Large intestine (tissue), 3 donors: Measurements from ENCODE around the gene LCOR. TPM values are rescaled to one million over a fixed set of nuclear protein-coding genes. Genes with fewer than 3 reads are reported as not detected.

Experiments used
- DNase-seq, 2 donors: peaks; one replicate each; pipeline versions ENCODE4 v3.0.0 to v3.0.0-alpha.2; 2013
- H3K27ac ChIP-seq: one replicate; pipeline ENCODE4 v1.5.1; 2013; ENCODE audit warnings: low read length
- H3K27me3 ChIP-seq: 2 replicates; pipeline ENCODE4 v1.6.1; 2013; ENCODE audit warnings: low read length; ENCODE audit not compliant: control insufficient read depth, insufficient read depth
- H3K36me3 ChIP-seq: 2 replicates; pipeline ENCODE4 v1.6.1; 2013; ENCODE audit warnings: low read length; ENCODE audit not compliant: control insufficient read depth, insufficient read depth
- H3K4me1 ChIP-seq: one replicate; pipeline ENCODE4 v1.6.1; 2013; ENCODE audit warnings: low read length; ENCODE audit not compliant: control insufficient read depth, insufficient read depth
- H3K4me3 ChIP-seq: one replicate; pipeline ENCODE4 v1.5.1; 2013; ENCODE audit warnings: low read length
- H3K9me3 ChIP-seq: one replicate; pipeline ENCODE4 v1.6.1; 2013; ENCODE audit warnings: mild to moderate bottlenecking, low read depth, low read length, moderate library complexity; ENCODE audit not compliant: control insufficient read depth
- WGBS: methylation state at CpG from one replicate; pipeline ENCODE4 v1.1.5; 2013; ENCODE audit warnings: low lambda C conversion rate; ENCODE audit not compliant: insufficient coverage; 5-methylcytosine and 5-hydroxymethylcytosine counted together
- polyA plus RNA-seq: library from polyadenylated mRNA; unstranded; fragments of 120-200 nt; gene quantifications from one replicate; pipeline ENCODE4 v1.2.1, GENCODE V29; 2013

LCOR gene
- polyA plus RNA-seq, 1 donor: 46.1 TPM

DNA sequence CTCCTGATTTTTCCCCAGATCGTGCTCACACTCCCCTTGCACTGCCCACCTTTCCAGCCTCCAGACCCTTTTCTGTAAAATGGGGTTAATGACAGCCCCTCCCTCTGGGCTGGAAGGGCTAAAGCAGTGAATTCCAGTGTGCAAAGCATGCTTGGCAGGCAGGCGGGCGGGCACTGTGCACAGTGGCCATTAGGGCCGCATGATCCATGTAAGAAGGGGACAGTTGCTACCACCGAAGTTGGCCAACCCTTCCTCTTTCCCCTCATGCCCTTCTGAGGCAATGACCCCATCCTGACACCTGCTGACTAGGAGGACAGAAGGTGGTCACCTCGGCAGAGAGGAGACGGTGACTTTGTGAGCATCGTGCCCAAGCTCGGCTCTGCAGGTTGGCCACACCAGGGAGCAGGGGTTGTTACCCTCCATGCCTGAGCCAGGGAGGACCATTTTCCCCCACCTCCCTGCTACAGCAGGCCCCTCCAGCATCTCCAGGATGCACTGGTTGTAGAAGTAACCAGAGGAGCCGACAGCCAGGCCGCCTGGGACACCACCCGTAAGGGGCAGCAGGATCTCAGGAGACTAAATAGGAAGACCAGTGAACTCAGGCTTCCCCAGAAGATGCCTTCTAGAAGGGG, 187.2 kb downstream of the LCOR start:
- H3K4me3 ChIP-seq: no peak overlapping the region
- no CpG with 5 or more reads among the region's 12 CpGs for WGBS
- DNase-seq: no peak
- H3K36me3 ChIP-seq: no peaks in the 10 kb centered on the region
- H3K27me3 ChIP-seq: no peaks in the 10 kb centered on the region
- no peaks in the 10 kb centered on the region for H3K9me3 ChIP-seq
- no peak overlapping the region for H3K27ac ChIP-seq
- peaks cover 15% of the 10 kb centered on the region for H3K4me1 ChIP-seq

DNA sequence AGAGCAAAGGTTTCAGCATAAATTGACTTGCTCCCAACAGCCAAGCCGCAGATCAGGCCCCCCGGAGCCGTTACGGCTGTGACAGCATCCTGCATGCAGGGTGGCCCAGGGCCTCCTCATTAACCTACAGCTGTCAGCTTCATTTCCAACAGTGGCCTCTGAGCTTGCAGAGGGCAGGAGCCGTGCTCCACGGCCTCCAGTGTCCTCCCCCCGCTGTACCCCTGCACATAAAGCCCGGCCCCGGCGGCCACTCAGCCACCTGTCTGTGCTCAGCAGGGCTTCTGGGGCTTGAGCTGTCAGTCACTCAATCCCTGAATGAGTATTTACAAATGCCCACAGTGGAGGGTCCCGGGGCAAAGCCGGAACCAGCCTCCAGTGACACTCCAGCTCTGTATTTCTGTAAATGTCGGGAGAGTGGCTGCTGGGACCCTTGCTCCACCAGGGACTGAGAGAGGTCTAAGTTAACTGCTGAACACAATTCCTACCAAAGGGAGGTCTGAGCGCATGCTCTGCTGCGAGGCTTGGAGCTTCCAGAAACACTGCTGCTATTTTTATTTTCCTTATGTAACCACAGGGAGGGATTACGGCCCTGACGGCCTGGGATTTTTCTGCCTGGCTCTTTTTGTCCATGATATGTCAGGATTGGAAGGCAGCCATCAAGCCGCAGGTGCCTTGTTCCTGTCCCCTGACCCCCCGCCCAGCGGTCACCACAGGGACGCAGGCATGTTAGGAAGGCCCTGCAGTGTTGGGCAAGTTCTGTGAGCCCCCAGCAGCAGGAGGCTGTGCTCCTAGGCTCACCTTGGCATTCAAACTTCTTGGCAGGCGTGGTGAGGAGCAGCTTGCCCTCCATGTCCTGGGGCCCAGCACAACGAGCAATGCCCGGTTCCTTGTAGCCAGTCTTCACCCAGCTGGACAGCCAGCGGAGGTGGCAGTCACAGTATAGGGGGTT, 188.6 kb downstream of the LCOR start:
- DNase-seq: peak in 1 of 2 donors; percentile 49
- Histone ChIP-seq H3K27me3 (no peaks in the 10 kb centered on the region), H3K4me3 (no peak overlapping the region), H3K36me3 (no peaks in the 10 kb centered on the region), H3K27ac (no peak overlapping the region), H3K4me1 (peaks cover 16% of the 10 kb centered on the region), H3K9me3 (no peaks in the 10 kb centered on the region)
- WGBS: no CpG with 5 or more reads among the region's 25 CpGs

DNA sequence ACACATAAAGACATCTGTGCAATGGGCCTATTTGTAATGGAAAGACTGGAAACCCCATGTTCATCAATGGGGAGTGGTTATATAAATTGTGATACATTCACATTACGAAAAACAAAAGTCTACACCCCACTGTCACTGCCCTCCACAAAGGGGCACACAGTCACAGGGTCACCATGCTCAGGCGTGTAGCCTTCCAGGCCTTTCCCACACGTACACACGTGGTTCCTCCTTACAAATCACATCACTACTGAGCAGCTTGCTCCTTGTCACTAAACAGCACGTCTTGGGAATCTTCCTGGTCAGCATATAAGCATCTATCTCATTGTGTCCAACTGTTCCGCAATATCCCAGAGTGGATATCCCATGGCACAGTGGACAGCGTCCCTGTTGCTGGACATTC, 190.5 kb downstream of the LCOR start:
- Histone ChIP-seq H3K9me3 (no peaks in the 10 kb centered on the region), H3K36me3 (no peaks in the 10 kb centered on the region), H3K4me1 (peaks cover 13% of the 10 kb centered on the region), H3K27ac (no peak overlapping the region), H3K4me3 (no peak overlapping the region), H3K27me3 (no peaks in the 10 kb centered on the region)
- DNase-seq: no peak
- WGBS: no CpG with 5 or more reads among the region's 7 CpGs

DNA sequence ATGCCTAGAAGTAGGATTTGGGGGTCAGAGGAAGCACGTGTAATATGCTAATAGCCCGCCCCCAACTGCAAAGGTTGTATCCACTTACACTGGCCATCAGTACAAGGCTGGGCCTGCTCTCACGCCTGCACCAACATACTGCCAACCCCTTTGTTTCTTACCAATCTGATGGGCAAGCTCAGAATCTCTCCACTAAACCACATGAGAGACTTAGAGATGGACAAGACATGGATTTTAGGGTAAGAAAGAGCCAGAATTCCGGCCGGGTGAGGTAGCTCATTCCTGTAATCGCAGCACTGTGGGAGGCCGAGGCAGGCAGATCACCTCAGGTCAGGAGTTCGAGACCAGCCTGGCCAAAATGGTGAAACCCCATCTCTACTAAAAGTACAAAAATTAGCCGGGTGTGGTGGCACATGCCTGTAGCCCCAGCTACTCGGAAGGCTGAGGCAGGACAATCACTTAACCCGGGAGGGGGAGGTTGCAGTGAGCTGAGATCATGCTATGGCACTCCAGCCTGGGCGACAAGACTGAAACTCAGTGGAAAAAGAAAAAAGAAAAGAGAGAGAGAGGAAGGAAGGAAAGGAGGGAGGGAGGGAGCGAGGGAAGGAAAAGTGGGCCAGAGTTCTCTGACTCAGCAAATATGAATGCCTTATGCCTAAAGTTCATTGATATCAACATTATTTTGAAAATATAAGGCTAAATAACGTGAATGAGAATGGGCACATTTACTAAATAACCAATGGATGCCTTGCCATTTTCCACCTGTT, 191.5 kb downstream of the LCOR start:
- H3K36me3 ChIP-seq: no peaks in the 10 kb centered on the region
- no peaks in the 10 kb centered on the region for H3K27me3 ChIP-seq
- H3K27ac ChIP-seq: no peak overlapping the region
- H3K4me3 ChIP-seq: no peak overlapping the region
- no peaks in the 10 kb centered on the region for H3K9me3 ChIP-seq
- peaks cover 13% of the 10 kb centered on the region for H3K4me1 ChIP-seq
- 70% methylated on average over 2 of the region's 14 CpGs for WGBS
- no peak for DNase-seq

DNA sequence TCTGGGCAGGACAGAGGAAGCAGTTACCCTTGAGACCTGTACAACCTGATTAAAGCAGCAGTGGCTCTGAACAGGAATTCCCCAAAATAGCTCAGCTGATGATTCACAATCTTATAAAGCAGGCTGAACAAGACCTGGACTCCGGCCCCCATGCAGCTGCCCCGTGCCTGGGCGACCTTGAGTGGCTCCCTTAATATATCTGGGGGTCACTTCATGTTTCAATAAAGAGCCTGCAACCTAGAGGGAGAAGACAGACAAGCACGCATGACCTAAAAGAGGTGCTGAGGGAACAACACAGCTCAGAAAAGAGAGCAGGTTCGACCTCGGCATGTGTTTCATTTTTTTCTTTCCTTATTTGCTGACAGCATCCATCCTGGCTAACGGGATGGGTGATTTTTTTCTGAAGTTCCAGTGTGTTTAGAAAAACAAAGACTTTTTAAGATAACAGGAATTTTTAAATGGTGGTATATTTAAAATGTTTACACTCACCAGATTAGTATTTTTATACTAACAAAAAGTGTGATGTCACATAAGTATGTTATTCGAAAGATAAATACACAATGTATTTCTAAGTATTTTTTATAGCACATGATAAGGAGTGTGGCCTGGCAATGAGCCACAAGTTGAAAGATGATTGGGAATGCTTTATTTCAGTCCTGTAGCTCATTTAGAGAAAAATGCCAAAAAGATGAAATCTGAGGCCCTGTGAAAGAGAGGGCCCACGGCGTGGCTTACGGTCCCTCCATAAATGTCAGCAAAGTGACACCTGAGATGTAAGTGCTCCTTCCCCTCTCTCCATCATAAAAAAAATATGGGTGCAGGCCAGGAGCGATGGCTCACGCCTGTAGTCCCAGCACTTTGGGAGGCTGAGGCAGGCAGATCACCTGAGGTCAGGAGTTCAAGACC, 192.3 kb downstream of the LCOR start:
- H3K27ac ChIP-seq: no peak overlapping the region
- 25% methylated on average over 2 of the region's 13 CpGs for WGBS

DNA sequence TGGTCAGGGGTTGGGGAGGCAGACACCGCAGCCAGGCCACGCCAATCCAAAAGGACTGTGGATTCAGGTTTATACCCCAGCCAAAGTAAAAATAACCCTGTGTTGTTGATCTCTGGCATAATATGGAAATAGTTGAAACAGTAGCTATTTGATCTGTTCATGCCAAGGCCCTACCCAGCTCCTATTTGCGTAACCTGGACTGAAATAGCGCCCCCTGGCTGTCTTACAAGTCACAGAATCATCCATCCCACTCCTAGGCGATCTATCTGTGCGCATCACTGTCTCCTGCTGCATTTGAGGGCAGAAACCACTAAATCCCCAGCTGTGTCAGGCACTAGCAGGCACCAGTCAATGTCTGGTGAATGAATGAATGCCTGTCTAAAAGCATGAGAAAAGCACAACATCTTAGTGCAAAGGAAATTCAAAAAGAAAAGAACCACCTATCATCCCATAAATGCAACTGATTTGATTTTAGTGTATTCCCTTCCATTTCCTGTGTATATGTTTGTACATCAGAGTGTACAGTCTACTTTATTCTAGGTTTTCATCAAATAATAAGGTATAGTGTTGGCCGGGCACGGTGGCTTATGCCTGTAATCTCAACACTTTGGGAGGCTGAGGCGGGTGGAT, 193.6 kb downstream of the LCOR start:
- peak; percentile 36 to 42 for DNase-seq
- H3K36me3 ChIP-seq: no peaks in the 10 kb centered on the region
- H3K4me1 ChIP-seq: peaks cover 8% of the 10 kb centered on the region
- no CpG with 5 or more reads among the region's 9 CpGs for WGBS
- H3K4me3 ChIP-seq: no peak overlapping the region
- H3K27me3 ChIP-seq: no peaks in the 10 kb centered on the region
- no peaks in the 10 kb centered on the region for H3K9me3 ChIP-seq
- no peak overlapping the region for H3K27ac ChIP-seq

More for the DNA sequence above, 192.3 kb downstream of the LCOR start:
- Histone ChIP-seq H3K9me3 (no peaks in the 10 kb centered on the region), H3K27me3 (no peaks in the 10 kb centered on the region), H3K4me1 (peaks cover 13% of the 10 kb centered on the region), H3K36me3 (no peaks in the 10 kb centered on the region), H3K4me3 (no peak overlapping the region)
- peak in 1 of 2 donors; percentile 68 for DNase-seq

DNA sequence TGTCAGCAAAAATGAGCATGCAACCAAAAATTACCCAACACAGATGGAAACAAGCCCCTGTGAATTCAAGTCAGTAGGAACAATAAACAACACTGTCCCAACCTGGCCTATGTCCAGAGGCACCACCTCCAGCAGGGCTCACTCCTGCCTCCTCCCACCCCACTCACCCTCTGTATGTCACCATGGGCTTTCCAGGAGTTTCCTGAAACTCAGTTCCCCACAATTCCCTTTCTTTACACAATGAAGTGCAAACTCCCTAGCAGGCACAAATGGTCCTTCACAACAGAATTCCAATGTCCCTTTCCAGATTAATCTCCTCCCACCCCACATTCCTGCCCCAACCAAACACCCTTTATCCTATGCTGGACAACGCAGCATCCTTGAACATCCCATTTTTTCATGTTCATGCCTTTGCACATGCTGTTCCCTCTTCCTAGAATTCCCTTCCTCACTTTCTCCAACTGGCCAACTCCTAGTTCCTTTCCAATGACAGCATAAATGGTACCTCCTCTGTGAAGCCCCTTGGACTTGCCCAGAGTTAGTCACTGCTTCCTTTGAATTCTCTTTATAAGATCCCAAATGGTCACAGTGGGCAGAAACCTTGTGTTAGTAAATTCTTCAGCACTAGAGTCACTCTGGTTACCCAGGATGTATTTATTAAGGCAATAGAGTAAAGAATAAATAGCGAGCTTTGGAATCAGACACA, 196.2 kb downstream of the LCOR start:
- H3K36me3 ChIP-seq: no peaks in the 10 kb centered on the region
- no peaks in the 10 kb centered on the region for H3K9me3 ChIP-seq
- H3K27ac ChIP-seq: no peak overlapping the region
- H3K27me3 ChIP-seq: no peaks in the 10 kb centered on the region
- no peak overlapping the region for H3K4me3 ChIP-seq
- 100% methylated on average over 1 of the region's 2 CpGs for WGBS
- DNase-seq: no peak
- H3K4me1 ChIP-seq: peaks cover 7% of the 10 kb centered on the region

DNA sequence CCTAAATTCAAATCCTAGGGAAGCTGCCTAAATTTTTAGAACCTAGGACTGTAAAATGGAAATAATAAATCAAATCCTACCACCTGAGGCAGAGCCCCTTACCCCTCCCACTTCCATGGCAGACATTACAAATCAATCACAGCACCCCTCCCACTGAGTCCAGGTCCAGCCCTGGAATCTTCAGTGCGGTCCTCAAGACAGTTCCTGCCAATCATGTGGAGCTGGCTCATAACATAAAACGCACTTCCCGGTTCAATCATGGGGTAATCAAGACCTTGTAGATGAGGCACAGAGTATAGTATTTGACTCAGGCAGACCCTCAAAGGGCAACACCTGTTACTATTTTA, 196.7 kb downstream of the LCOR start:
- H3K27ac ChIP-seq: no peak overlapping the region
- H3K9me3 ChIP-seq: no peaks in the 10 kb centered on the region
- WGBS: no CpG with 5 or more reads among the region's 3 CpGs
- no peaks in the 10 kb centered on the region for H3K27me3 ChIP-seq
- H3K4me1 ChIP-seq: peaks cover 6% of the 10 kb centered on the region
- DNase-seq: no peak
- no peak overlapping the region for H3K4me3 ChIP-seq
- H3K36me3 ChIP-seq: no peaks in the 10 kb centered on the region

DNA sequence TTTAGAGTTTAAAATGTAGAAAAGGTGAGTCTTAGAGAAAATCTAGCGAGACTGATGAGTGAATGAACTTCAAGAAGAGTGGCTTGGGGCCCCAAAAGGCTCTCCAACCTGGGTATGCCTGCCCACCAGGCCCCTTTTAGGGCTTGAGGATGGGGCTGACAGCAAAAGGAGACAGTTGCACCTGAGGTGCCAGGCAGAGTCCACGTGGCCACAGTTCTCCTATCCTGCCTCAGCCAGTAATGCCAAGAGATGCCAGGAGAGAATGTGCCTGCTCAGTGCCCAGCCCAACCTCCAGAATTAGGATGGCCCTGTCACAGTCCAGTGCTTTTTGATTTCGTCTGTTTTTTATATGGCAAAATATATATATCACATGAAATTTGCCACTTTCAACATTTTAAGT, 197.2 kb downstream of the LCOR start:
- Histone ChIP-seq H3K4me3 (no peak overlapping the region), H3K9me3 (no peaks in the 10 kb centered on the region), H3K27me3 (no peaks in the 10 kb centered on the region), H3K4me1 (peaks cover 1% of the 10 kb centered on the region), H3K27ac (no peak overlapping the region), H3K36me3 (no peaks in the 10 kb centered on the region)
- WGBS: 100% methylated on average over 1 of the region's 3 CpGs
- no peak for DNase-seq
